Left lung (tissue), 10 donors: ENCODE measurements around the gene HLA-DQA1. TPM values are rescaled to one million over a fixed set of nuclear protein-coding genes. Genes with fewer than 3 reads are reported as not detected.

Experiments
- ATAC-seq: fragments of 200-7000 bp; cut with Tn5 transposase; one replicate; pipeline ENCODE4 v1.9.1; 2020; ENCODE audit warnings: moderate library complexity
- DNase-seq, 4 donors: peaks; one replicate each; pipeline ENCODE4 v3.0.0-alpha.2; 2013 to 2020
- H3K27ac ChIP-seq, 2 donors: fragments of 200-600 bp; sonication (generic) in 1 of 2; one replicate each; pipeline versions ENCODE4 v1.5.0 to v1.8.0; 2020 to 2021
- H3K27me3 ChIP-seq, 2 donors: fragments of 200-600 bp; sonication (generic) in 1 of 2; one replicate each; pipeline versions ENCODE4 v1.5.0 to v1.8.0; 2020 to 2021
- H3K36me3 ChIP-seq, 2 donors: fragments of 200-600 bp; sonication (generic) in 1 of 2; one replicate each; pipeline versions ENCODE4 v1.5.0 to v1.8.0; 2020 to 2021
- H3K4me1 ChIP-seq, 2 donors: fragments of 200-600 bp; one replicate each; pipeline ENCODE4 v1.8.0; 2021
- H3K4me3 ChIP-seq, 2 donors: fragments of 200-600 bp; sonication (generic) in 1 of 2; one replicate each; pipeline versions ENCODE4 v1.5.0 to v1.8.0; 2020 to 2021; ENCODE audit warnings: mild to moderate bottlenecking in 1 of 2
- H3K9me3 ChIP-seq, 2 donors: fragments of 200-600 bp; sonication (generic) in 1 of 2; one replicate each; pipeline versions ENCODE4 v1.5.0 to v1.8.0; 2020 to 2021
- CTCF ChIP-seq, 2 donors: fragments of 200-600 bp; sonication (generic) in 1 of 2; IDR thresholded peaks; one replicate each; pipeline versions ENCODE4 v1.5.0 to v1.8.0; 2021; ENCODE audit warnings: antibody characterized with exemption in 2 of 2
- intact Hi-C, 2 donors: fragments of 100-400 bp; cut with DNase I; formaldehyde crosslinking; loops; one replicate each; pipeline versions ENCODE4 v1.11.2 to v1.14.2; 2022
- polyA plus RNA-seq, 6 donors: library from polyadenylated mRNA; unstranded; fragments of 120-200 nt; gene quantifications; one replicate each; pipeline ENCODE4 v1.2.1, GENCODE V29; 2013; ENCODE audit not compliant: insufficient read length in 6 of 6
- total RNA-seq, 2 donors: library from RNA; stranded (reverse); fragmentation: NEBNext Ultra II Directional; extraction: Animal tissue kit (Norgen Biotek cat#: 25700); gene quantifications; one replicate each; pipeline ENCODE4 v1.2.1, GENCODE V29; 2021
- donor health status: DM: no; HTN: yes; CAD: no.
- donor health status: DM: no; HTN: no; CAD: no.

Gene HLA-DQA1
- total and polyA plus RNA-seq, 8 donors: 3.8 to 200 (median 4.8) TPM

GRCh38 chr6:32597024-32597423, 40.2 kb upstream of the HLA-DQA1 start:
- DNase-seq (no peak), ATAC-seq (no peak)
- TF ChIP-seq CTCF (IDR thresholded peaks at IDR 0.05): no peak
- intact Hi-C loops: no loop called here
- H3K4me3 ChIP-seq: no peak overlapping the region
- H3K27me3 ChIP-seq: no peaks in the 10 kb centered on the region
- H3K27ac ChIP-seq: no peak overlapping the region
- no peaks in the 10 kb centered on the region for H3K36me3 ChIP-seq
- no peaks in the 10 kb centered on the region for H3K9me3 ChIP-seq
- no peaks in the 10 kb centered on the region for H3K4me1 ChIP-seq

GRCh38 chr6:32602383-32602782, 34.8 kb upstream of the HLA-DQA1 start:
- Histone ChIP-seq H3K9me3 (no peaks in the 10 kb centered on the region), H3K27ac (peak overlapping the region in 1 of 2 donors; percentile 89), H3K36me3 (no peaks in the 10 kb centered on the region), H3K27me3 (no peaks in the 10 kb centered on the region), H3K4me1 (peaks cover 0 to 7% of the 10 kb centered on the region in 2 donors), H3K4me3 (no peak overlapping the region)
- intact Hi-C loops: no loop called here
- DNase-seq (no peak), ATAC-seq (no peak)
- TF ChIP-seq CTCF (IDR thresholded peaks at IDR 0.05): no peak

GRCh38 chr6:32603222-32603621, 34.0 kb upstream of the HLA-DQA1 start:
- DNase-seq (no peak), ATAC-seq (no peak)
- no peaks in the 10 kb centered on the region for H3K36me3 ChIP-seq
- peak overlapping the region in 1 of 2 donors; percentile 89 for H3K27ac ChIP-seq
- H3K4me1 ChIP-seq: peaks cover 0 to 13% of the 10 kb centered on the region in 2 donors
- no peak overlapping the region for H3K4me3 ChIP-seq
- H3K27me3 ChIP-seq: no peaks in the 10 kb centered on the region
- intact Hi-C loops: no loop called here
- no peaks in the 10 kb centered on the region for H3K9me3 ChIP-seq
- no peak for TF ChIP-seq CTCF (IDR thresholded peaks at IDR 0.05)

- Histone ChIP-seq H3K27me3 (no peaks in the 10 kb centered on the region), H3K9me3 (no peaks in the 10 kb centered on the region), H3K4me3 (peak overlapping the region in 1 of 2 donors; percentile 13), H3K4me1 (peaks cover 0 to 18% of the 10 kb centered on the region in 2 donors), H3K36me3 (no peaks in the 10 kb centered on the region), H3K27ac (peak overlapping the region; percentile 65 to 89)
- DNase-seq (no peak), ATAC-seq (peak; percentile 59)
- intact Hi-C loops: no loop called here
- TF ChIP-seq CTCF (IDR thresholded peaks at IDR 0.05): no peak
Measured at GRCh38 chr6:32603888-32604287, 33.3 kb upstream of the HLA-DQA1 start.

- no peak for TF ChIP-seq CTCF (IDR thresholded peaks at IDR 0.05)
- H3K9me3 ChIP-seq: no peaks in the 10 kb centered on the region
- H3K36me3 ChIP-seq: no peaks in the 10 kb centered on the region
- intact Hi-C loops: no loop called here
- peak overlapping the region; percentile 69 to 89 for H3K27ac ChIP-seq
- DNase-seq (no peak), ATAC-seq (peak; percentile 91)
- peak overlapping the region in 1 of 2 donors; percentile 13 for H3K4me3 ChIP-seq
- H3K4me1 ChIP-seq: peaks cover 0 to 24% of the 10 kb centered on the region in 2 donors
- no peaks in the 10 kb centered on the region for H3K27me3 ChIP-seq
Measured at GRCh38 chr6:32604434-32604877, 32.8 kb upstream of the HLA-DQA1 start.
